Measurements from ENCODE around the gene NHEJ1. TPM values are rescaled to one million over a fixed set of nuclear protein-coding genes. Genes with fewer than 3 reads are reported as not detected.
A peak's percentile ranks its signal among the peaks of the same experiment; 100 is the strongest.

NHEJ1 gene
- total and polyA plus RNA-seq, 8 donors = 3.9 to 8.7 (median 6.6) TPM

DNA sequence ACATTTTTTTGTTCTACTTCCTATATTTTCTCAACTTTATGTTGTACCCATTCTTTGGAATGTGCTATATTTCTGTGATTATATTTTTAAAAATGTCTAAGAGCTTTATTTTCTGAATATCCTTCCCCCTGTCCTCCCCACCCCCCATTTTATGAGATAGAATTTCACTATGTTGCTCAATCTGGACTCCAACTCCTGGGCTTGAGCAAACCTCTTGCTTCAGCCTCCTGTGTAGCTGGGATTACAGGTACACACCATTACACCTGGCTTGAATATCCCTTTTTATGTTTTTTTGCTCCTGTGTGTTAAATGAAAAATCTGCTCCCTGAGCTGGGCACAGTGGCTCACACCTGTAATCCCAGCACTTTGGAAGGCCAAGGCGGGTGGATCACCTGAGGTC is 36.8 kb upstream of the NHEJ1 start:
- H3K27ac ChIP-seq = no peak overlapping the region
- H3K36me3 ChIP-seq = no peaks in the 10 kb centered on the region
- no peak for FAIRE-seq
- TF ChIP-seq, protein P1, sequence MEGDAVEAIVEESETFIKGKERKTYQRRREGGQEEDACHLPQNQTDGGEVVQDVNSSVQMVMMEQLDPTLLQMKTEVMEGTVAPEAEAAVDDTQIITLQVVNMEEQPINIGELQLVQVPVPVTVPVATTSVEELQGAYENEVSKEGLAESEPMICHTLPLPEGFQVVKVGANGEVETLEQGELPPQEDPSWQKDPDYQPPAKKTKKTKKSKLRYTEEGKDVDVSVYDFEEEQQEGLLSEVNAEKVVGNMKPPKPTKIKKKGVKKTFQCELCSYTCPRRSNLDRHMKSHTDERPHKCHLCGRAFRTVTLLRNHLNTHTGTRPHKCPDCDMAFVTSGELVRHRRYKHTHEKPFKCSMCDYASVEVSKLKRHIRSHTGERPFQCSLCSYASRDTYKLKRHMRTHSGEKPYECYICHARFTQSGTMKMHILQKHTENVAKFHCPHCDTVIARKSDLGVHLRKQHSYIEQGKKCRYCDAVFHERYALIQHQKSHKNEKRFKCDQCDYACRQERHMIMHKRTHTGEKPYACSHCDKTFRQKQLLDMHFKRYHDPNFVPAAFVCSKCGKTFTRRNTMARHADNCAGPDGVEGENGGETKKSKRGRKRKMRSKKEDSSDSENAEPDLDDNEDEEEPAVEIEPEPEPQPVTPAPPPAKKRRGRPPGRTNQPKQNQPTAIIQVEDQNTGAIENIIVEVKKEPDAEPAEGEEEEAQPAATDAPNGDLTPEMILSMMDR (IDR thresholded peaks at IDR 0.05) = no peak
- whole genome bisulfite sequencing, 2 donors = 92 to 100% methylated on average over 1 of the region's 1 CpG
- intact Hi-C loops (cut with DNase I) = no loop called here
- no peak for ATAC-seq
- no peak overlapping the region for H3K4me3 ChIP-seq
- no peaks in the 10 kb centered on the region for H3K4me1 ChIP-seq
- peak in 1 of 6 donors; percentile 0 for DNase-seq
- H3K9me3 ChIP-seq = no peaks in the 10 kb centered on the region
- H3K27me3 ChIP-seq = no peaks in the 10 kb centered on the region

DNA sequence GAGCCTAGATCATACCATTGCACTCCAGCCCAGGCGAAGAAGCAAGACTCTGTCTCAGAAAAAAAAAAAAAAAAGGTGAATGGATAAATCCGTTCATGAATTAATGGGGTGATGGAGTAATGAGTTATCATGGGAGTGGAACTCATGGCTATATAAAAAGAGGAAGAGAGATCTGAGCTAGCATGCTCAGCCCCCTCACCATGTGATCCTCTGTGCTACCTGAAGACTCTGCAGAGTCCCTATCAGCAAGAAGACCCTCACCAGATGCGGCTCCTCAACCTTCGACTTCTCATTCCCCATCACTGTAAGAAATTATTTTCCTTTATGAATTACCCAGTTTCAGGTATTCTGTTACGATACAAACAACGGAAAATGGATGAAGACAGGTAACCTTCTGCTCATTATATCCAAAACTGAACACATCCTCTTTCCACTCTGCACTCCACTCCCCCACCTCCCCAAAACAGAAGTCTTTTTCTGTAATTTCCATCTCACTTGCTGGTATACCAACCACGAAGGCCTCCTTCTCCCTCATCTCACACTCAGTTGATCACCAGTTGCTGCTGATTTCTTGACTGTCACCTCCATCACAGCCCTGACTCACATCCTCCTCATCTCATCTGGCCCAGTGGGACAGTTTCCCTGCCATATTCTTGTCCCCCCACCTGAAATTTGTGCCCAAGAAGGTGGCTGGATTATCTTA is 26.3 kb upstream of the NHEJ1 start:
- WGBS, 2 donors = 87 to 89% methylated on average over 7 of the region's 7 CpGs
- Histone ChIP-seq H3K4me3 (no peak overlapping the region), H3K27me3 (no peaks in the 10 kb centered on the region), H3K4me1 (no peaks in the 10 kb centered on the region), H3K36me3 (peaks cover 0 to 17% (median 7%) of the 10 kb centered on the region in 3 donors), H3K9me3 (no peaks in the 10 kb centered on the region), H3K27ac (no peak overlapping the region)
- intact Hi-C loops (cut with DNase I) = no loop called here
- no peak for FAIRE-seq
- TF ChIP-seq, protein P1 (IDR thresholded peaks at IDR 0.05) = no peak
- peak in 1 of 6 donors; percentile 2 for DNase-seq
- ATAC-seq = no peak

DNA sequence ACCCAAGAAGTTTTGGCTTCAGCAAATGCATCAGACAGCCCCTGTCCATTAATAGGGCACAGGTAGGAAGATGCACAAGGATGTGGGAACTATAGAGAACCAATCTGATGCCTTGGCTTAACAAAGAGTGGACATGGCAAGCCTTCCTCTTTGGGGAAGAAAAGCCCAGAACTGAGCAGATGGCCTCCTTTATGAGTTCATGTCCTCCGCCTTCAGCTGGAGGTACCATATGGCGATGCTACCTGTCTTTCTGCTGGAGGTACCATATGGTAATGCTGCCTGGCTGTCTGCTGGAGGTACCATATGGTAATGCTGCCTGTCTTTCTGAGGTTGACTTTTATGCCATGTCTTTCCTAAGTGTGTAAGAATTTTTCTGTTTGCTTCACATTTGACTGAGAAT is 23.5 kb upstream of the NHEJ1 start:
- DNase-seq (peak in 1 of 6 donors; percentile 4), ATAC-seq (no peak), FAIRE-seq (no peak)
- TF ChIP-seq, protein P1 (IDR thresholded peaks at IDR 0.05) = no peak
- WGBS, 2 donors = 96 to 98% methylated on average over 2 of the region's 2 CpGs
- intact Hi-C loops (cut with DNase I) = no loop called here
- no peaks in the 10 kb centered on the region for H3K27me3 ChIP-seq
- peaks cover 0 to 36% (median 15%) of the 10 kb centered on the region in 3 donors for H3K36me3 ChIP-seq
- H3K4me3 ChIP-seq = no peak overlapping the region
- no peak overlapping the region for H3K27ac ChIP-seq
- peaks cover 5 to 7% (median 6%) of the 10 kb centered on the region in 3 donors for H3K4me1 ChIP-seq
- no peaks in the 10 kb centered on the region for H3K9me3 ChIP-seq

DNA sequence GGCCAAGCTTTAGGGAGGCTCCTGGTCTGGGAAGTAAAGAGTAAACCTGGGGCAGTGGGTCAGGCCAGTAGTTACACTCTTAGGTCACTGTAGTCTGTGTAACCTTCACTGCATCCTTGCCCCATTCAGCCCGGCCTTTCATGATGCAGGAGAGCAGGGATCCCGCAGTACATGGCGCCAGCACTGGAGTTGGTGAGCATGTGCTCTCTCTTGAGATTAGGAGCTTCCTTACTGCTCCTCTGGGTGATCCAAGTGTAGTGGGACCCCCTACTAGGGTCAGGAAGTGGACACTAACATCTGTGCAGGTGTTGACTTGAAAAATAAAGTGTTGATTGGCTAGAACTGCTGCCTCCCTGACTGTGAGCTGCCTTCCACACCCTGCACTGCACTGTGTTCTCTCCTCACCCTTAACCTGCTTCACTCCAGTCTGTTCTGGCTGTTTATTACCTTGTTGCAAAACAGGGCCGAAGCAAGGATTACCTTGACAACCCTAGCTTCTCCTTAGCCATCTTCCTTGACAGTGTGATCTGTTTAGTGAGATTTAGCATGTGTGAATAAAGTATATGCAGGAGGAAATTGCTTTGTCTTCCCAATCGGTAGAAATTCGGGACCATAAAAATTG is 22.6 kb upstream of the NHEJ1 start:
- TF ChIP-seq, protein P1 (IDR thresholded peaks at IDR 0.05) = no peak
- intact Hi-C loops (cut with DNase I) = no loop called here
- no peak for ATAC-seq
- no peak for FAIRE-seq
- peaks cover 8 to 11% (median 11%) of the 10 kb centered on the region in 3 donors for H3K4me1 ChIP-seq
- DNase-seq = peak in 1 of 6 donors; percentile 12
- H3K27me3 ChIP-seq = no peaks in the 10 kb centered on the region
- H3K4me3 ChIP-seq = no peak overlapping the region
- peaks cover 0 to 36% (median 15%) of the 10 kb centered on the region in 3 donors for H3K36me3 ChIP-seq
- 87 to 89% methylated on average over 6 of the region's 6 CpGs for WGBS, 2 donors
- no peak overlapping the region for H3K27ac ChIP-seq
- H3K9me3 ChIP-seq = no peaks in the 10 kb centered on the region
